HG03439 (cell line): ENCODE results near the gene NELFE.
"Not testable (repeated sequence)": the region's sequence is repeated elsewhere in the genome, so short reads cannot be mapped to it uniquely, and the experiment has no call there.

Experiments used
- ATAC-seq: cut with Tn5 transposase; IDR thresholded peaks from one replicate; pipeline ENCODE4 v1.9.1; 2021; ENCODE audit warnings: mild to moderate bottlenecking, moderate library complexity; ENCODE audit not compliant: unreplicated experiment

The NELFE gene

DNA sequence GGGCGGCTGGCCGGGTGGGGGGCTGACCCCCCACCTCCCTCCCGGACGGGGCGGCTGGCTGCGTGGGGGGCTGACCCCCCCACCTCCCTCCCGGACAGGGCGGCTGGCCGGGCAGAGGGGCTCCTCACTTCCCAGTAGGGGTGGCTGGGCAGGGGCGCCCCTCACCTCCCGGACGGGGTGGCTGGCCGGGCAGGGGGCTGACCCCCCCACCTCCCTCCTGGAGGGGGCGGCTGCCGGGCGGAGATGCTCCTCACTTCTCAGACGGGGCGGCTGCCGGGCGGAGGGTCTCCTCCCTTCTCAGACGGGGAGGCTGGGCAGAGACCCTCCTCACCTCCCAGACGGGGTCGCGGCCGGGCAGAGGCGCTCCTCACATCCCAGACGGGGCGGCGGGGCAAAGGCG is 17.3 kb upstream of the NELFE start:
- ATAC-seq, result not testable (repeated sequence)

DNA sequence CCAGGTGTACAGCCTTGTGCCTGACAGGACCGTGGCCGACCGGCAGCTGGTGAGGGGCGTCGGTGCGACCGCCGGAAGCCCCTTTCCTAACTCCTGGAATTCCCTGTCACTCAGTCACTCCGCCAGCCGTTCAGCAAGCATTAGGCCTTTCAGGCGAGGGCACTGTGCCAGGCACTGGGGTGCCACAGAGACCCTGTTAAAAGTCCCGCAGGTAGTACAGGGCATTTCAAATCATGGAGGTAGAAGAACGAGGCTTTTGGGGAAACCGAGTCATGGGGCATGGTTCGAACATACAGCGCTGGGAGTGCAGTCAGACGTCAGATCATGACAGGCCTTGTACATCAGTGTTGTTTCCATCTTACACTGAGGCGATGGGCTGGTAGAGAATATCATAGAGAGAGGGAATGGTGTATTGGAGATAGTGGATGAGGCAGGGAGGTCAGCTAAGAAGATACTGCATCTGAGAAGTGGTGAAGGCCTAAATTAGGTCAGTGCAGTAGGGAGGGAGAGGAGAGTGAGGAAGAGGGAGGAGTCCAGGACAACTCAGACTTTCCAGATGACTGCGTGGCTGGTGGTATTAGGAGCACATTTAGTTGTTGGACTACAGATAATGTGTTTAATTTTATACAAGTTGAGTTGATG is 14.1 kb upstream of the NELFE start:
- ATAC-seq, result no peak

DNA sequence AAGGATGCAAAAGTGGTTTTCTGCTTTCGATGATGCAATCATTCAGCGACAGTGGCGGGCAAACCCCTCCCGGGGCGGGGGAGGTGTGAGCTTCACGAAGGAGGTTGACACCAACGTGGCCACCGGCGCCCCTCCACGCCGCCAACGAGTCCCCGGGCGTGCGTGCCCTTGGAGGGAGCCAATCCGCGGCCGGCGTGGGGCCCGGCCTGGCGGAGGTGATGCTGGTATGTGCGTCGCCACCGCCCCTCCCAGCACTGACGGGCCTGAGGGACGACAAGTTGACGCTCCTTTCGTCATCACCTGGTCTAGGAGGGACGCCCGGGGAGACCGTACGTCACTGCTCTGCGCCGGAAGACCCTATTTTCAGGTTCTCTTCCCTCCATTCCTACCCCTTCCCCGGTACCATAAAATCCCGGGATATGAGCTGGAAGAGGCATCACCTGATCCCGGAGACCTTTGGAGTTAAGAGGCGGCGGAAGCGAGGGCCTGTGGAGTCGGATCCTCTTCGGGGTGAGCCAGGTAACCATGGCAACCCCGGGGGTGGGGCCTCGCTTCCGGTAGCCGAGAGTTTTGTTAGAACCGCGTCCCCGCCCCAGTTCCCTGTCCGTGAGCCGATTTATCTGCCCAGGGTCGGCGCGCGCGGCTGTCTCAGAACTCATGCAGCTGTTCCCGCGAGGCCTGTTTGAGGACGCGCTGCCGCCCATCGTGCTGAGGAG is 13.4 kb upstream of the NELFE start, which contains the start of gene DXO:
TSS of gene DXO (minus strand) at position 146 of the 716 bp plus-strand sequence. CDS start 463 bp downstream, outside the sequence.
- peak; percentile 83 for ATAC-seq

DNA sequence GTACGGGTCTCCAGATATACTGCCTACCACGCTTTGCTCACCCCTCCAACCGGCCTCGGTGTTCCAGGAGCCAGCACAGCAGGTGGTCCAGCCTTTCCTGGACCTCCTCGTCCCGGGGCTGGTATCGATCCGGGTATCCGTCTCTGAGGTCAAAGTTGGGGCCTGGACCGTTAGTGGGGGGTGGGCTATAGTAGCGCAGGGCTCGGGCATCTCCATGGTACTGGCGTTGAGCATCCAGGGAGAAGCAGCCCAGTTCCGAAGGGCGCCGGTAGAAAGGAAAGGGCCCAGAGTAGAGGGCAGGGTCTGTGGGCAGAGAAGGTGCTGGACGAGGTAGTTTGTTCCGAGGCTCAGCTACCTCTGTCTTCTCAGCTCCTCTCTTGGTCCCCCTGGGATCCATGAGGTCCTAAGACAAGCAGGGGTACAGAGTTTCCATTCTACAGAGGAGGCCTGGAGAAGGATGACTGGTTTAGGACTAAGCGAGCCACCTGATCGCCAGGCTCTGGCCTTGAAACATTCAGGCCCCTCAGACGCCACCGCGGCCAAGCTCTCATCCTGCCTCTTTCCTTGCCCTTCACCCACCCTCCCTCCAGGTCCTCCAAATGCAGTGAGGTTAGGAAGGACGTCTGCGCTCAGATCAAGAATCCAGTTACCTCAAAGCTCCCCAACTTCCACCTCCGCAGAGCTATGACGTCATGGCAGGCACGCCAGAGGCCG is 12.7 kb upstream of the NELFE start:
- no peak for ATAC-seq

DNA sequence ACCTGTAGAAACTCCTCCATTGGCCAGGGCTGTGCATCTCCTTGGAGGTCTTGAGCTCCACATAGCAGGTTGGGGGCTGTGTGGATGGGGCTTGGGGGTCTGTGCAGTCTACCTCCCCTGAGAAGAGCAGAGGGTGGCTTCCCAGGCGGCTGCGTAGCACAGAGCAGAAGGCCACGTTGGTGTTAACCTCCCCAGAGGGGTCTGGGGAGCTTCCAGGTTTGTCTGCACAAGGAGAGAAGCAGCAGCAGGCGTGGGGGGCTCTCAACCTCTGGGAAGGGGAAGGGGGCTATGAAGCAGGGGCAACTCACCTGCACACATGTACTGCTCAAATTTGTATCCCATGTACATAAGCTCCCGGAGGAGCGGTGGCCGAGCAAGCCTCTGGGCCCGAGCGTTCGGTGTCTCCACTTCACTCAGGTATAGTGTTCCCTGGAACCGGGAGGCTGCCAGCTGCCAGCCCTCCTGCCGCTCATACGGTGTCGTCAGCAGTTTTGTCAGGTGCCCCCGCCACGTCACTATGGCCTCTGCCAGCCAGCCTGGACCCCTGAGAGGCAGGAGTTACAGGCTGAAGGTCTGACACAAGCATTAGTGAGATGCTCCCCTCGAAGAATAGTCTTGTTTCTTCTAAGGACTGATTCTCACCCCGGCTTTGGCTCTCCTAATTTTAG is 12.0 kb upstream of the NELFE start:
- no peak for ATAC-seq

DNA sequence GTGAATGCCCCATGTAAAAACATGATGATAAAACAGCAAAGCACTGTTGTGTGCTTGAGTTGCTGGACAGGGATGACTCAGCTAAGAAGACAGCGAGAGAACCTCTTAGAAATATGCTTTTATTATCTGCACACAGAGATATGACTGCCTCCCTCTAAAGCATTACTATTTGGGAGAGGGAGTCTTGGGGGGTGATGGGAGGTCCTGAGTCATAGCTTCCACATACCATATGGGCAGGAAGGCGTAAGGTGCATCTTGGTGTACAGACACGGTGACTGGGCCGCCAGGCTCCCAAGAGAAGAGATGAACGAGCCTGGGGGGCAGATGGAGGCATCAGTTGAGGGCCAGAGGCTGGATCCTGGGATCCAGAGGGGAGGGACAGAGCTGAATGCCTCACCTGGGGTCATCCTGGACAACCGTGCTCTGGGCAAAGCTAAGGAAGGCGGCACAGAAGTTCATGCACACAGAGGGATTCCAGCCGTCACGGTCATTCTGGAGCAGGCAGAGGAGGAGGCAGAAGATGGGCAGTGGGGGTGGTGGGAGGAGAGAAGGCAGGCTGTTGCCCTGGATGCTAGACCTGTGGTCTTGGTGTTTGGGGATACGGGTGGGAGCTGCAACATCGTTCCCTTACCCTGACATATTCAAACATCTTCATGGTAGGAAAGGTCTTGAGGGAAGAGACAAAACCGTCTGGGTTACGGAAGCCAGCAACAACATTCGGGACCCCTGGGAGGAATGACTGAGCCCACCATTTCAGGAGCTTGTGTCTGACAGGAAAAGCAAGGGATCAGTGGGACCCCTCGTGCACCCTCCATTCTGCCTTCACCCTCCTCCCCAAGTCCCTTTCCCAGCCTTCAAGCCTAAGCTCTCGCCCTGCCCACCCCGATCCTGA is 11.2 kb upstream of the NELFE start:
- ATAC-seq, result no peak

DNA sequence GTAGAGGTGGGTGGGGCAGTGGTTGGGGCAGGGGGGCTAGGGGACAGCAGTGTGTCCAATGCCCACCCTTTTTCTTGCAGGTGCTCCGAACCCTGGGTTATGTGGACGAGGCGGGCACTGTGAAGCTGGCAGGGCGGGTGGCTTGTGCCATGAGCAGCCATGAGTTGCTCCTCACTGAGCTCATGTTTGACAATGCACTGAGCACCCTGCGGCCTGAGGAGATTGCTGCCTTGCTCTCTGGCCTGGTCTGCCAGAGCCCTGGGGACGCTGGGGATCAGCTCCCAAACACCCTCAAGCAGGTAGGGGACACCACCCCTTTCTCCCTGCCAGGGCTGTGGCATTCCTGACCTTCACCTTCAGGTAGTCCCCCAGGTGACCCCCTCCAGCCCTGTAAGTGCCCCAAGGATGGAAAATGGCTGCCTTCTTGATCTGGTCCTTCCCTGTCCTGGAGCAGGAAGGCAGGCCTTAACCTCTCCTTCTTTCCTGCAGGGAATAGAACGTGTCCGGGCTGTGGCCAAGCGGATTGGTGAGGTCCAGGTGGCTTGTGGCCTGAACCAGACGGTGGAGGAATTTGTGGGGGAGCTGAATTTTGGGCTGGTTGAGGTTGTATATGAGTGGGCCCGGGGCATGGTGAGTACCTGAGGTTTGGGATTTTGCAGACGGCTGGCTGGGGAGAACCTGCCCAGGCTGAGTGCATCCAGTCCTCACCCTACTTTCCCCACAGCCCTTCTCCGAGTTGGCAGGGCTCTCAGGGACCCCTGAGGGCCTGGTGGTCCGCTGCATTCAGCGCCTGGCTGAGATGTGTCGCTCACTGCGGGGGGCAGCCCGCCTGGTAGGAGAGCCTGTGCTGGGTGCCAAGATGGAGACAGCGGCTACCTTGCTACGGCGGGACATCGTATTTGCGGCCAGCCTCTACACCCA is 10.3 kb upstream of the NELFE start:
- no peak for ATAC-seq

DNA sequence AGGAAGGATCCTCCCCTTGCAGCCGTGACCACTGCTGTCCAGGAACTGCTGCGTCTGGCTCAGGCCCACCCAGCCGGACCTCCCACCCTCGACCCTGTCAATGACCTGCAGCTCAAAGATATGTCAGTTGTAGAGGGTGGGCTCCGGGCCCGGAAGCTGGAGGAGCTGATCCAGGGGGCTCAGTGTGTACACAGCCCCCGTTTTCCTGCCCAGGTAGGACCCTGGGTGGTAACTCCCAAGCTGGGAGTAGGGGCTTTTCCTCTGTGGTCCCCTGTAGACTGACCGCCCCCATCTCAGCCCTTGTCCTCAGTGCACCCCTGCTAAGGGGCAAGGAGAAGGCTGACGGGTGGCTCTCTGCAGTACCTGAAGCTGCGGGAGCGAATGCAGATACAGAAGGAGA is 9.6 kb upstream of the NELFE start:
- ATAC-seq, result no peak

DNA sequence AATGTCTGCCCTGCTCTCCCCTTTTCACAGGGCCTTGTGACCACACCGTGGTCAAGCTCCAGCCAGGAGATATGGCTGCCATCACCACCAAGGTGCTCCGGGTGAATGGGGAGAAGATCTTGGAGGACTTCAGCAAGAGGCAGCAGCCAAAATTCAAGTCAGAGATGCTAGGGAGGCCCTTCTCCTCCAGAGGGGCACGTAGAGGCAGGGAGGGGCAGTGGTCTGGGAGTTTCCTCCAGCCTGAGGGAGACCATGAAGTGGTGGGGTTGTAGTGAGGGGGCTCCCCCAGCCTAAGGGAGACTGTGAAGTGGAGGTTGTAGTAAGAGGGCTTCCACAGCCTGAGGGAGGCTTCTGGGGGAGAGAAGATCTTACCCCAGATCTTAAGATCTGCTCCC is 9.2 kb upstream of the NELFE start:
- ATAC-seq, result no peak

DNA sequence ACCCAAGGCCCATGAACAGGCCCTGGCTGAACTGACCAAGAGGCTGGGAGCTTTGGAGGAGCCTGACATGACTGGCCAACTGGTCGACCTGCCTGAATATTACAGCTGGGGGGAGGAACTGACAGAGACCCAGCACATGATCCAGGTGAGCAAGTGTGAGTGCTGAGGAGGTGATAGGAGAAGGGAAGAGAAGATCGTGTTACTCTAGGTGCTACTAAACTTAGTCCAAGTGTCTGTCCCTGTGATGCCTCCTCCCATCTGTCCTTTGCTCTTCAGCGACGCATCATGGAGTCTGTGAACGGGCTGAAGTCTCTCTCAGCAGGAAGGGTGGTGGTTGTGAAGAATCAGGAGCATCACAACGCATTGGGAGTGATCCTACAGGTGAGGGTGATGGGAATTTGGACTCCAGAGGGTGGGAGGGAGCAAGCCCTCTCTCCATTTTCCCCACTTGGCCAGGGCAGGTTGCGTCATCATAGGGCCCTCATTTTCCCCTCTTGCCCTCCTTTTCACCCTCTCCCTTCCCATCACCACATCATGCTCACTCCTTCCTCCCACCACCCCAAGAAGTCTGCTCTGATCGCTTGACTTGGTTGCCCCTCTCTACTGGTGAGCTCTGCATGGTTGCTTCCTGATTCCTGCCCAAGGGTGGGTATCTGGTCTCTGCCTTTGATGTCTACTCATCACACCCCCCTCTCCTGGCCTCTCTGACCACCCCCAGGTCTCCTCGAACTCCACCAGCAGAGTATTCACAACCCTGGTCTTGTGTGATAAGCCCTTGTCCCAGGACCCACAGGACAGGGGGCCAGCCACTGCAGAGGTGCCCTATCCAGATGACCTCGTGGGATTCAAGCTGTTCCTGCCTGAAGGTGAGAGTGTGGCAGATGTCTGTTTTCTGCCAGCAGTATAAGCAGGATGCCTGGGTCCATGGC is 8.5 kb upstream of the NELFE start:
- no peak for ATAC-seq

DNA sequence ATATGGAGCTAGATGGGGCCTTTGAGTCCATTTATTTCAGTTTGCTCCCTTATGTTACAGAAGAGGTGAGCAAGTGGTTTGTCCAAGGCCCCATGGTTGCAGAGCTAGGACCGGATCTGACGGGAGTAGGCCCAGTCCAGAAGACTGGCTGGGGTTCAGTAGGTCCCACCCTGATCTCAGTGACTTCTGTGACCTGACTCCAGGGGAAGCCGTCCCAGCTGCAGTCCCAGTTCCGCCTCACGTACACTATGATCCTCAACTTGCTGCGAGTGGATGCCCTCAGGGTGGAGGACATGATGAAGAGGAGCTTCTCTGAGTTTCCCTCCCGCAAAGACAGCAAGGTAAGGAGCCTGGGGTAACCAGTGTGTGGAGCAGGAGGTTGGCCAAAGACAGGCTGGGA is 7.7 kb upstream of the NELFE start:
- ATAC-seq, result no peak

DNA sequence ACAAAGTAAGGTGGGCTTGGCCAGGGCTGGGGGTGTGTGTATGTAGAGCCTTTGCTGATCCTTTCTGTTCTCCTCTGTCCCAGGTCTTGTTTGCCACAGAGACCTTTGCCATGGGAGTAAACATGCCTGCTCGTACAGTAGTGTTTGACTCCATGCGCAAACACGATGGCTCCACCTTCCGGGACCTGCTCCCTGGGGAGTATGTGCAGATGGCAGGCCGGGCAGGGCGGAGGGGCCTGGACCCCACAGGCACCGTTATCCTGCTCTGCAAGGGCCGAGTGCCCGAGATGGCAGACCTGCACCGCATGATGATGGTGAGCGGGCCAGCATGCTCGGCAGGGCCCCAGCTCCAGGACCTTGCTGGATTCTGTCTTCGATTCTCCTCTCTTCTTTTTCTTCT is 6.9 kb upstream of the NELFE start:
- no peak for ATAC-seq

DNA sequence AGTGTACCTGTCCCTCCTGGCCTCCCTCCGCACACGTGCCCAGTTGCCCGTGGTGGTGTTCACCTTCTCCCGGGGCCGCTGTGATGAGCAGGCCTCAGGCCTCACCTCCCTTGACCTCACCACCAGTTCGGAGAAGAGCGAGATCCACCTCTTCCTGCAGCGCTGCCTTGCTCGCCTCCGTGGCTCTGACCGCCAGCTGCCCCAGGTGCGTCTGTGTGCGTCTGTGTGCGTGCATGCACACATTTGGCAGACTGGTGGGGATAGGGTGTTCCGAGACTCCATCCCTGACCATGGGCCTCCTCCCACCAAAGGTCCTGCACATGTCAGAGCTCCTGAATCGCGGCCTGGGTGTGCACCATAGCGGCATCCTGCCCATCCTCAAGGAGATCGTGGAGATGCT is 5.2 kb upstream of the NELFE start:
- ATAC-seq, result no peak

DNA sequence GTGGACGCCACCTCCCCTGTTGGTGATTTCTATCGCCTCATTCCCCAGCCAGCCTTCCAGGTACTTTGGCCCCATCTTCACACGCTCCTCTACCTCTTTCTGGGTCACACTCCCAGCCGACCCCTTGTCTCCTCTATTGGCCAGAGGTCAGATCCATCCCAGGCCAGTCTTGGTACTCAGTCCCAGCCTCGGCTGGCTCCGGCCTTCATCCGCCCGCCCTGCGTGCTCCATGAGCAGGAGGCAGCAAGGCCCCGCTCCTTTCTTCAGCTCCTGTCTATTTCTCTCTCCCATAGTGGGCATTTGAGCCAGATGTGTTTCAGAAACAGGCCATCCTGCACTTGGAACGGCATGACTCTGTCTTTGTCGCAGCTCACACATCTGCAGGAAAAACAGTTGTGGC is 2.8 kb upstream of the NELFE start:
- no peak for ATAC-seq

DNA sequence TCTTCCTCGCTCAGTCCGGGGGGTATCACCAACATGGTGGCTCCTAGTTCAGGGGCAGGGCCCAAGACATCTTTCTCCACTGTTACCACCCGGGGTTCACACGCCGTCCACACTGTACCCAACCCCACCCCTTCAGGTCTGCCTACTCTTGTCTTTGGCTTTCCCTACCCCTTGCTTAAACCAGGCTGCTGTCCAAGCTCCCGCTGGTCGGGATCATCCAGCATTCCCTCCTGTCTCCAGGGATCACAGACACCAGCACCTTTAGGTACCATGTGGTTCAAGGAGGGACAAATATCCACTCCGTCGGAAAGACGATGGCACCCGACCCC is 395 bp downstream of the NELFE start:
- ATAC-seq, result peak; percentile 7

DNA sequence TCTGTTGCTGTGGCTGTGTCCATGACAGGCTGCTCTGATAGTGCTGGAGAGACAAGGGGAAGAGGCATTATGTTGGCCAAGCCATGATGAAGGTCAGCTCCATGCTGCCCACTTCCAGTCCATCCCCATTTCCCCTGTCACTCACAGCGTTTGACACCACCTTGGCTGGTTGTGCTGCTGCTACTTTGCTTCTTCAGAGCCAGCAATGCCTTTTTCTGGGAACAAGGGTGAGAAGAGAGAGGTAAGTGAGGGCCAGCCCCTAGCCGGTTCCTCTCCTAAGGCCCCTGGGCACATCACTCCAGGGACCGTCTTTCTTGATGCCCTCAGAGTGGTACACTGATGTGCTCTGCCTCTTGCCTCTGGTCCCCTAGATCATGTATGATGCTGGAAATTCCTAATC is 2.0 kb downstream of the NELFE start:
- no peak for ATAC-seq

DNA sequence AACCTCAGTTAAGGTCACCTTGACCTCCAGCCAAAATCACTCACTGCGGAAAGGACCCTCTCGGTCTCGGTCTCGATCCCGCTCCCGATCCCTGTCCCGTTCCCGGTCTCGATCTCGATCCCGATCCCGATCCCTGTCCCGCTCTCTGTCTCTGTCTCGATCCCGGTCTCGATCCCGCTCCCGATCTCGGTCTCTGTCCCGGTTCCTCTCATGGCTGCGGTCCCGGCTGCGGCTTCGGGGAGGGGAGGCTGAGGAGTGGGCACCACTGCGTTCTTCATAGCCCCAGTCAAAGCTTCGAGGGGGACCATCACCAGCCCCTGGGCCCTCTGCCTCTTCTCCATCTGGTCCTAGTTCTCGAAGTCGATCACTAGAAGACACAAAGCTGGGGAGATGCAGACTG is 4.3 kb downstream of the NELFE start:
- no peak for ATAC-seq

DNA sequence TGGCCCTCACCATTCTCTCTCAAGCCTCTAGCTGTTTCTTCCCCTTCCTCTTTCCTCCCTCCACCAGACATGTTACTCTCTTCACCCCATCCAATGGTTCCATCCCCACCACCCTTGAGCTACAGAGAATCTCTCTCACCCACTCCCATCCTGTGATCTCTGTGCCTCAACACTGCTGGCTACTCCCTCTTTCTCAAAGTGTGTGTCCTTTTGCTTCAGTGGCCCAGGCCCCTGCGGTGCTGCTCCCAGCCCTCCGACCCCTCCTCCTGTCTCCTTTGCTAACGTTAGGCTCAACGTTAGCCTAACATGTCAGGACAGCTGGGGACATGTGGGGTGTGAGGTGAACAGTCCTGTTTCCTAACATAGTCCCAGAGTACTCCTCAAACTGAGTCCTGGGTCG is 5.9 kb downstream of the NELFE start:
- ATAC-seq, result no peak
